Parathyroid adenoma (tissue), 2 donors: ENCODE data around the gene SPRR3.

ENCODE experiments used
- H2AFZ ChIP-seq: fragments of 300-600 bp; sonication (generic); one replicate; pipeline ENCODE4 v1.7.0; 2017; ENCODE audit warnings: antibody characterized with exemption, mild to moderate bottlenecking
- H3K27ac ChIP-seq: fragments of 300-600 bp; sonication (generic); one replicate; pipeline ENCODE4 v1.7.0; 2017
- H3K27me3 ChIP-seq: fragments of 300-600 bp; sonication (generic); one replicate; pipeline ENCODE4 v1.7.0; 2017; ENCODE audit warnings: low read length; ENCODE audit not compliant: control insufficient read depth, insufficient read depth
- H3K36me3 ChIP-seq: fragments of 300-600 bp; sonication (generic); one replicate; pipeline ENCODE4 v1.7.0; 2017; ENCODE audit warnings: low read length; ENCODE audit not compliant: control insufficient read depth, insufficient read depth
- H3K4me1 ChIP-seq: fragments of 300-600 bp; sonication (generic); one replicate; pipeline ENCODE4 v1.7.0; 2017; ENCODE audit warnings: control low read depth
- H3K4me2 ChIP-seq: fragments of 300-600 bp; sonication (generic); one replicate; pipeline ENCODE4 v1.7.0; 2017; ENCODE audit warnings: low read length
- H3K4me3 ChIP-seq: fragments of 300-600 bp; sonication (generic); one replicate; pipeline ENCODE4 v1.7.0; 2017; ENCODE audit warnings: low read depth, low read length
- H3K79me2 ChIP-seq: fragments of 300-600 bp; sonication (generic); one replicate; pipeline ENCODE4 v1.7.0; 2017; ENCODE audit warnings: control low read depth
- H3K9ac ChIP-seq: fragments of 300-600 bp; sonication (generic); one replicate; pipeline ENCODE4 v1.7.0; 2017; ENCODE audit warnings: mild to moderate bottlenecking
- H3K9me3 ChIP-seq: fragments of 300-600 bp; sonication (generic); one replicate; pipeline ENCODE4 v1.7.0; 2017; ENCODE audit warnings: low read length; ENCODE audit not compliant: control insufficient read depth
- CTCF ChIP-seq: fragments of 300-600 bp; sonication (generic); IDR thresholded peaks from one replicate; pipeline ENCODE4 v1.7.0; 2017; ENCODE audit warnings: antibody characterized with exemption, mild to moderate bottlenecking
- donor health status: primary hyperparathyroidism.

SPRR3 gene

DNA sequence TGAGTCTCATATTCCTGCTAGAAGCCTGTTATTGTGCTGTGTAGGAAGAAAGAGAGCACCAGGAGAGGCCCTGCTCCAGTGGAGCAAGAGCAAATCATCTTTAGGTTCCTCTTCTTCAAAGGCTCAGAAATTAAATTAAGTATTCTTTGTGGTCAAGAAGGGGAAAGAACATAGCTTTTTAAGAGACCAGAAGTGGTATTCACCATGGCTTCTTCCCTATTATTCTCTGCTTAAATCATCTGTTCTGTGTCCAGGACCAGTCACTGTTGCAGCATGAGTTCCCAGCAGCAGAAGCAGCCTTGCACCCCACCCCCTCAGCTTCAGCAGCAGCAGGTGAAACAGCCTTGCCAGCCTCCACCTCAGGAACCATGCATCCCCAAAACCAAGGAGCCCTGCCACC is 30.5 kb downstream of the SPRR3 start:
- no peak overlapping the region for H3K4me2 ChIP-seq
- H3K79me2 ChIP-seq = no peaks in the 10 kb centered on the region
- no peak overlapping the region for H3K4me3 ChIP-seq
- H3K27me3 ChIP-seq = no peaks in the 10 kb centered on the region
- H3K9ac ChIP-seq = no peak overlapping the region
- no peak for TF ChIP-seq CTCF
- no peaks in the 10 kb centered on the region for H3K36me3 ChIP-seq
- H3K27ac ChIP-seq = no peak overlapping the region
- H3K4me1 ChIP-seq = no peaks in the 10 kb centered on the region
- H2AFZ ChIP-seq = no peak overlapping the region
- no peaks in the 10 kb centered on the region for H3K9me3 ChIP-seq

GRCh38 chr1:153032677-153033308 is 31.2 kb downstream of the SPRR3 start:
- no peak for TF ChIP-seq CTCF
- no peak overlapping the region for H3K9ac ChIP-seq
- no peak overlapping the region for H3K4me2 ChIP-seq
- H3K27ac ChIP-seq = no peak overlapping the region
- H3K4me1 ChIP-seq = no peaks in the 10 kb centered on the region
- H3K79me2 ChIP-seq = no peaks in the 10 kb centered on the region
- no peaks in the 10 kb centered on the region for H3K36me3 ChIP-seq
- H3K4me3 ChIP-seq = no peak overlapping the region
- H3K9me3 ChIP-seq = no peaks in the 10 kb centered on the region
- no peaks in the 10 kb centered on the region for H3K27me3 ChIP-seq
- no peak overlapping the region for H2AFZ ChIP-seq

DNA sequence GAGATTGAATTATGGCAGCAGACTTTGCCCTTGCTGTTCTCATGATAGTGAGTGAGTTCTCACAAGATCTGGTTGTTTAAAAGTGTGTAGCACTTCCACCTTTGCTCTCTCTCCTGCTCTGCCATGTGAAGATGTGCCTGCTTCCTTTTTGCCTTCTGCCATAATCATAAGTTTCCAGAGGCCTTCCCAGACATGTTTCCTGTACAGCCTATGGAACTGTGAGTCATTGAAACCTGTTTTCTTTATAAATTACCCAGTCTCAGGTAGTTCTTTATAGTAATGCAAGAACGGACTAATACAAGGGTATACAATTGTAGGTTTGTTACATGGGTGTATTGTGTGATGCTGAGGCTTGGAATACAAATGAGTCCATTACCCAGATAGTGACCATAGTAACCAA is 33.7 kb downstream of the SPRR3 start:
- Histone ChIP-seq H3K4me2 (no peak overlapping the region), H2AFZ (no peak overlapping the region), H3K9ac (no peak overlapping the region), H3K27ac (no peak overlapping the region), H3K27me3 (no peaks in the 10 kb centered on the region), H3K79me2 (no peaks in the 10 kb centered on the region), H3K36me3 (no peaks in the 10 kb centered on the region), H3K4me1 (no peaks in the 10 kb centered on the region), H3K4me3 (no peak overlapping the region), H3K9me3 (no peaks in the 10 kb centered on the region)
- TF ChIP-seq CTCF = no peak

- H2AFZ ChIP-seq = no peak within 1 kb of the TSS
- no peak within 1 kb of the TSS for H3K4me2 ChIP-seq
- H3K36me3 ChIP-seq = no peaks in the 10 kb centered on the region
- no peak within 1 kb of the TSS for H3K4me3 ChIP-seq
- H3K4me1 ChIP-seq = no peaks in the 10 kb centered on the region
- no peak within 1 kb of the TSS for H3K27ac ChIP-seq
- no peak within 1 kb of the TSS for H3K9ac ChIP-seq
- no peaks in the 10 kb centered on the region for H3K9me3 ChIP-seq
- no peak for TF ChIP-seq CTCF
- H3K79me2 ChIP-seq = no peaks in the 10 kb centered on the region
- H3K27me3 ChIP-seq = no peaks in the 10 kb centered on the region
Measured at GRCh38 chr1:153040950-153041631, 39.5 kb downstream of the SPRR3 start, which contains the start of gene SPRR2D. Gene SPRR2D, minus strand, starts transcription at chr1:153041120. Its CDS starts 774 bp downstream, at chr1:153040346.

- no peaks in the 10 kb centered on the region for H3K27me3 ChIP-seq
- no peak overlapping the region for H3K4me3 ChIP-seq
- H3K9ac ChIP-seq = no peak overlapping the region
- no peaks in the 10 kb centered on the region for H3K36me3 ChIP-seq
- H2AFZ ChIP-seq = no peak overlapping the region
- H3K27ac ChIP-seq = no peak overlapping the region
- no peak for TF ChIP-seq CTCF
- no peak overlapping the region for H3K4me2 ChIP-seq
- H3K79me2 ChIP-seq = no peaks in the 10 kb centered on the region
- H3K4me1 ChIP-seq = no peaks in the 10 kb centered on the region
- H3K9me3 ChIP-seq = no peaks in the 10 kb centered on the region
Measured at GRCh38 chr1:153049211-153049610, 47.7 kb downstream of the SPRR3 start.
